Activated CD4-positive, alpha-beta memory T cell treated with anti-CD3 and anti-CD28 coated beads, Interleukin-2, amount 10 ng/mL, durations not matched to agents 7 days and 5 days (primary cell): ENCODE results near the gene PRAC2. TPM values are rescaled to one million over a fixed set of nuclear protein-coding genes. Genes with fewer than 3 reads are reported as not detected.

ENCODE experiments used
- CTCF ChIA-PET: fragments of 350-600 bp; sonication (Branson Sonifier 250); formaldehyde crosslinking; loops from one replicate; lab custom pipeline; 2021; ENCODE audit warnings: antibody characterized with exemption, inconsistent platforms; lab: Charles Lee
- POLR2A ChIA-PET: fragments of 350-600 bp; sonication (Branson Sonifier 250); formaldehyde crosslinking; loops from one replicate; lab custom pipeline; 2021; ENCODE audit warnings: antibody characterized with exemption; lab: Charles Lee
- DNase-seq: peaks from one replicate; pipeline ENCODE4 v3.0.0-alpha.2; 2020
- H3K27ac Mint-ChIP-seq: one replicate; pipeline ENCODE4 v1.8.0; 2021; ENCODE audit warnings: mild to moderate bottlenecking, mixed read lengths
- H3K27me3 Mint-ChIP-seq: one replicate; pipeline ENCODE4 v1.8.0; 2021; ENCODE audit warnings: mixed read lengths
- H3K36me3 Mint-ChIP-seq: one replicate; pipeline ENCODE4 v1.8.0; 2021; ENCODE audit warnings: low read depth, mixed read lengths
- H3K4me1 Mint-ChIP-seq: one replicate; pipeline ENCODE4 v1.8.0; 2021; ENCODE audit warnings: mixed read lengths
- H3K4me3 Mint-ChIP-seq: one replicate; pipeline ENCODE4 v1.8.0; 2021; ENCODE audit warnings: mild to moderate bottlenecking, mixed read lengths
- H3K9me3 Mint-ChIP-seq: one replicate; pipeline ENCODE4 v1.8.0; 2021; ENCODE audit warnings: mixed read lengths
- total RNA-seq, 2 experiments: library from RNA; stranded (reverse); gene quantifications; one replicate each; pipeline ENCODE4 v1.2.3, GENCODE V29; 2021

PRAC2 gene
- total RNA-seq, 2 experiments from 2014 or later: not detected

- no peak overlapping the region for H3K4me3 Mint-ChIP-seq
- no peak overlapping the region for H3K27ac Mint-ChIP-seq
- peaks cover 83% of the 10 kb centered on the region for H3K27me3 Mint-ChIP-seq
- H3K9me3 Mint-ChIP-seq: no peaks in the 10 kb centered on the region
- CTCF ChIA-PET: interaction anchor here (1.5 kb wide), 1 partner anchor 119 kb away, joined by 3 read pairs; no protein-coding TSS in a partner anchor
- no peaks in the 10 kb centered on the region for H3K4me1 Mint-ChIP-seq
- DNase-seq: no peak
- H3K36me3 Mint-ChIP-seq: no peaks in the 10 kb centered on the region
- POLR2A ChIA-PET: no interaction called here
These were observed 31.7 kb downstream of the PRAC2 start for GRCh38 chr17:48754500-48755261.

DNA sequence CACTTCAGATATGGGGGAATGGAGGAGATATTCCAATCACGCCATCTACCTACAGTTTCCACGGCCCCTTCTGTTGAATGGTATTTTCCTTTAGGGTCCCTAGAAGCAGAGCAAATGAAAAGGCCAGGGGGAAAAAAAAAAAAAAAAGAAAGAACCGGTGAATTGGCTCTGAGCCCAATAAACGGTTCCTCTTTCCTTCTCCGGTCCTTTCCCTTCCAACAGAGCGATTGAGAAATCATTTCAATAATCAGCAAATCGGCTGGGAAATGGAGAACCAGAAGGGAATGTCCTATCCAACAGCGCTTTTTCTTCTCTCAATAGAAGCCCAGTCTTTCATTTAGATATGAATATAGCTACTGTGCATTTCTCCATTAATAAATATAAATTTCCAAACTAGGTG lies 32.4 kb downstream of the PRAC2 start:
- H3K4me3 Mint-ChIP-seq: no peak overlapping the region
- peaks cover 78% of the 10 kb centered on the region for H3K27me3 Mint-ChIP-seq
- ChIA-PET POLR2A (no interaction called here), CTCF (interaction anchor here (1.5 to 1.7 kb wide), 2 partner anchors 30 to 119 kb away, joined by 3 to 6 read pairs; no protein-coding TSS in a partner anchor)
- no peaks in the 10 kb centered on the region for H3K36me3 Mint-ChIP-seq
- H3K4me1 Mint-ChIP-seq: no peaks in the 10 kb centered on the region
- DNase-seq: no peak
- H3K9me3 Mint-ChIP-seq: no peaks in the 10 kb centered on the region
- H3K27ac Mint-ChIP-seq: no peak overlapping the region

GRCh38 chr17:48756830-48757251 lies 33.9 kb downstream of the PRAC2 start:
- Mint-ChIP-seq H3K4me3 (no peak overlapping the region), H3K27ac (no peak overlapping the region), H3K9me3 (no peaks in the 10 kb centered on the region), H3K4me1 (no peaks in the 10 kb centered on the region), H3K36me3 (no peaks in the 10 kb centered on the region), H3K27me3 (peaks cover 76% of the 10 kb centered on the region)
- ChIA-PET POLR2A (no interaction called here), CTCF (interaction anchor here (1.7 kb wide), 1 partner anchor 31 kb away, joined by 6 read pairs; no protein-coding TSS in a partner anchor)
- no peak for DNase-seq

DNA sequence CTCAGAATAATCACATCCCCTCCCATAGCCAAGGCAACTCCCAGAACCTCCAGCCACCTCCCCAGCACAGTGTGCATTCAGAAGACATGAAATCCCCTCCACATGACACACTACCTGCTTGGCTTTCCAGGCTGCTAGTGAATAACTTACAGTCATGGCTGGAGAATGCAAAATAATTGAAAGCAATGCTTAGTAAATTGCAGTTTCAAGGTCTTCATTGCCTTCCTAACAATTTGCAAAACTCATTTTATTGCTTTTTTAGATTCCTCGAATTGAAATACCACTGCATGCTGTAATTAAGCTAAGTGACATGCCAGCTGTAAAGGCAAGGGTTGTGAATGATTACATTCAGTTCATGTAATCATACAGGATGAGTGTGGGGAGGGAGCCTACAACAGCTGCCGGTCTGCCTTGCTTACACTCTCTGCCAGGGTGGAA lies 34.6 kb downstream of the PRAC2 start:
- Mint-ChIP-seq H3K9me3 (no peaks in the 10 kb centered on the region), H3K4me1 (no peaks in the 10 kb centered on the region), H3K4me3 (no peak overlapping the region), H3K27ac (no peak overlapping the region), H3K27me3 (peaks cover 75% of the 10 kb centered on the region), H3K36me3 (no peaks in the 10 kb centered on the region)
- CTCF ChIA-PET: interaction anchor here (0.9 to 1.4 kb wide), 3 partner anchors 12 to 275 kb away, joined by 3 to 8 read pairs (median 3); no protein-coding TSS in a partner anchor
- POLR2A ChIA-PET: interaction anchor here (1.0 kb wide), 1 partner anchor 14 kb away, joined by 3 read pairs; no protein-coding TSS in a partner anchor
- DNase-seq: no peak

GRCh38 chr17:48759288-48759687 lies 36.3 kb downstream of the PRAC2 start:
- H3K36me3 Mint-ChIP-seq: no peaks in the 10 kb centered on the region
- DNase-seq: no peak
- CTCF ChIA-PET: no interaction called here
- no peaks in the 10 kb centered on the region for H3K4me1 Mint-ChIP-seq
- no peak overlapping the region for H3K27ac Mint-ChIP-seq
- no peak overlapping the region for H3K4me3 Mint-ChIP-seq
- H3K9me3 Mint-ChIP-seq: no peaks in the 10 kb centered on the region
- H3K27me3 Mint-ChIP-seq: peaks cover 70% of the 10 kb centered on the region
- POLR2A ChIA-PET: no interaction called here

DNA sequence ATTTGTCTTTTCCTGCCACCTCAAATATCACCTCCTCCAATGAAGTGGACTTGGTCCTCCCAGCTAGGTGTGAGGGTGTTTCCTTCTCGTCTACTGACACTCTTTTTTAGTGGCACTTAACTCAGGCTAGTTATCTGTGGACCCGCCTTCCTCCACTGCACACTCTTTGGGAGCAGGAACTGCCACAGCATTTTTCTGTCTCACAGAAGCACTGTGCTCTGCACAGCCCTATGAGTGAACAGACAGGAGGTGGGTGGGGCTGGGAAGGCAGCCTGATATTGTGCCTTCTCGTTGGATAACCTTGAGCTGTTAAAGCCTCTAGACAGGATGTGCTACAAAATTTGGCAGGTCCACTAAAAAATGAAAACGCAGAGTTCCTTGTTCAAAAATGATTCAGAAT lies 37.4 kb downstream of the PRAC2 start:
- no peak overlapping the region for H3K4me3 Mint-ChIP-seq
- no peaks in the 10 kb centered on the region for H3K4me1 Mint-ChIP-seq
- no peak for DNase-seq
- no peaks in the 10 kb centered on the region for H3K9me3 Mint-ChIP-seq
- POLR2A ChIA-PET: no interaction called here
- CTCF ChIA-PET: interaction anchor here (1.2 kb wide), 1 partner anchor 82 kb away, joined by 3 read pairs; no protein-coding TSS in a partner anchor
- H3K36me3 Mint-ChIP-seq: no peaks in the 10 kb centered on the region
- H3K27me3 Mint-ChIP-seq: peaks cover 66% of the 10 kb centered on the region
- no peak overlapping the region for H3K27ac Mint-ChIP-seq

DNA sequence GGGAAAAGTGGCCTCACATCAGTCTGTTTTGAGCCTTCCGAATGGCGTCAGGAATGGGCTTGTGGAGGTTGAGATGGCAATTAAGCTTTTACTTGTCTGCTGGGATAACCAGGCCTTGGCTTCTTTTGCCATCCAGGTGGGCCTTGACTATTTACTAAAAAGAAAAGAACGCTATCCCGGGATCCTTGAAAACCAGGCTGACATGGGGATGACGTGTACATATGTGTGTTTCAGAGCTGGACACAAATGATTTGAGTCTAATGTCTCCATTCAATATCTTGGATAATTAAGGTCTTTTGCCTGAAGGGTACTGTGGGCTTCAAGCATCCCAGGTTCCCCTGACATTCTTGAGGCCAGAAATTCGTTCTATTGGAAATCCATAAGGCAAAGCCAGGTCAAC lies 38.1 kb downstream of the PRAC2 start:
- no peak for DNase-seq
- H3K4me1 Mint-ChIP-seq: no peaks in the 10 kb centered on the region
- H3K9me3 Mint-ChIP-seq: no peaks in the 10 kb centered on the region
- H3K27me3 Mint-ChIP-seq: peaks cover 63% of the 10 kb centered on the region
- no peak overlapping the region for H3K27ac Mint-ChIP-seq
- ChIA-PET POLR2A (no interaction called here), CTCF (interaction anchor here (0.9 to 1.2 kb wide), 4 partner anchors 10 to 123 kb away, joined by 3 read pairs; no protein-coding TSS in a partner anchor)
- H3K4me3 Mint-ChIP-seq: no peak overlapping the region
- no peaks in the 10 kb centered on the region for H3K36me3 Mint-ChIP-seq

DNA sequence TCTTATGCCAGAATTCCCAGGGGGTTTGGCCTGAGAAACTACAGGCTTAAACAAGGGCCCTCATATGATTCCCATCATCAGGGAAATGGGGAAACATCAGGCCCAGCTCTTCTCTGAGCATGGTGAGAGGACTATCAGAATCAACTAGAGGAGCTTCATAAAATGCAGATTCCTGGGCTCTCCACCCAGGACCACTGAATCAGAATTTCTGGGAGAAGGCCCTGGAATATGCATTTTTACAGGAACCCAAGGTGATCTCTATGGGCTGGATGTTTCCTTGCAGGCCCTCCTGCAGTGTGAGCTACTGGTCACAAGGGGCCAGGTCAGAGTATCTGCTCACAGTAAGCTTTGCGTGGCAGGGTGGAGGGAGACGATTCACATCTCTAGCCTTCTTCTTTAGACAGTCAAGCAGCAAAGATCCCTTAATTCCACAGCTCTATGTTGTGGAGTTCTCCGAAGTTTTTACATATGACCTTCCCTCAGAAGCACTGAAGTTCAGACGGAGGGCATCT lies 44.3 kb downstream of the PRAC2 start:
- Mint-ChIP-seq H3K27me3 (peaks cover 55% of the 10 kb centered on the region), H3K4me1 (peaks cover 4% of the 10 kb centered on the region), H3K36me3 (no peaks in the 10 kb centered on the region), H3K9me3 (no peaks in the 10 kb centered on the region), H3K27ac (no peak overlapping the region), H3K4me3 (no peak overlapping the region)
- no peak for DNase-seq
- POLR2A ChIA-PET: no interaction called here
- CTCF ChIA-PET: interaction anchor here (1.1 to 3.4 kb wide), 3 partner anchors 22 to 112 kb away, joined by 3 to 13 read pairs (median 3); no protein-coding TSS in a partner anchor

DNA sequence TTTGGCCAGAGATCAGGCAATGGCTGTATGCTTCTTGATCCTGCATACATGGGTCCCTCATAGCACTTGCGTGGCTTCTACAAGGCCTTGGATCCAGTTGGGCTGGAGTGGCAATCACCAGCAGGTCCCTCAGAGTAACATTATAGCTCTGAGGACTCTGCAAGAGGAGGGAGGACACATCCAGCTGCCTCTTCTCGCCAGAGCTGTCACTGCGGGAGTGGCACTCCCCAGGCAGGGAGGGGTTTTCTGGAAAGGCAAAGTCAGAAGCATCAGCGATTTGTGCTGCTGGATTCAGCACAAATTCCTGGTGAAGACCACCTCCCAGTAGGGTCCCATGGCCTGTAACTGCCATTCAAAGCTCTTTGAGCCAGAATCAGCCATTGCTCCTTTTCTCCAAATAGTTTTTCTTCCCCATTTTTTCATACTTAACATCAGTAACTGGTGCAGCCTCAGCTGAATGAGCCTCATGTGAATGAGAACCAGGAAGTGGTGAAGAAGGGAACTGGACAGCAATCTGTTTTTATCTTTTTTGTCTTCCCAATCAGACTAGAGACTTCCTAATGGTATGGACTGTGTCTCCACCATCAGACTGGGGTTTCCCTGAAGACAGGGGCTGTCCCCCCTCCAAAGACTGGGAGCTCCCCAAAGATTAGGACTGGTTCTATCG lies 46.2 kb downstream of the PRAC2 start:
- ChIA-PET CTCF (interaction anchor here (1.0 to 3.4 kb wide), 2 partner anchors 45 to 90 kb away, joined by 3 to 13 read pairs; no protein-coding TSS in a partner anchor), POLR2A (interaction anchor here (1.1 kb wide), 1 partner anchor 43 kb away, joined by 3 read pairs; no protein-coding TSS in a partner anchor)
- no peak overlapping the region for H3K27ac Mint-ChIP-seq
- H3K27me3 Mint-ChIP-seq: peaks cover 51% of the 10 kb centered on the region
- H3K4me1 Mint-ChIP-seq: peaks cover 4% of the 10 kb centered on the region
- no peaks in the 10 kb centered on the region for H3K9me3 Mint-ChIP-seq
- H3K36me3 Mint-ChIP-seq: no peaks in the 10 kb centered on the region
- DNase-seq: no peak
- no peak overlapping the region for H3K4me3 Mint-ChIP-seq

DNA sequence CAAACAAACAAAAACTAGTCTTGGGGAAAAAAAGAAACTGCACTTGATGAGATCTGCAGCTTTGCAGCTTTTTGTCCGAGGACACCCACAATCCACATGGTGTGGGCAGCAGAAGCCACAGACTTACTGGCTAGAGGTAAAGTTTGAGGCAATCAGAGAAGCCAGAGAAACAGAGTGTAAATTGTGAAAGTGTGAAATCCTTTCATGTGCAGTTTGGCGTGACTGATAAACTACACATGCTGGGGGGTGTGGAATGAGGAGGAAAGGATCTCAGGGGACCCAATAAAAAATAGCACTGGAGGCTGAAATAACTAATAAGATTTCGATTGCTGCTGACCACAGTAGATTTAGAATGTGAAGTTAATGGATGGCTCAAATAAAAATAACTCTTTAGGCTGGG lies 48.0 kb downstream of the PRAC2 start:
- Mint-ChIP-seq H3K27me3 (peaks cover 53% of the 10 kb centered on the region), H3K27ac (no peak overlapping the region), H3K4me1 (peaks cover 4% of the 10 kb centered on the region), H3K4me3 (no peak overlapping the region), H3K36me3 (no peaks in the 10 kb centered on the region), H3K9me3 (no peaks in the 10 kb centered on the region)
- POLR2A ChIA-PET: no interaction called here
- DNase-seq: no peak
- CTCF ChIA-PET: no interaction called here

- Mint-ChIP-seq H3K9me3 (no peaks in the 10 kb centered on the region), H3K27ac (no peak overlapping the region), H3K4me1 (peaks cover 4% of the 10 kb centered on the region), H3K27me3 (peaks cover 43% of the 10 kb centered on the region), H3K36me3 (no peaks in the 10 kb centered on the region), H3K4me3 (no peak overlapping the region)
- no peak for DNase-seq
- ChIA-PET CTCF (interaction anchor here (1.1 kb wide), 1 partner anchor 95 kb away, joined by 3 read pairs; no protein-coding TSS in a partner anchor), POLR2A (no interaction called here)
These were observed 50.3 kb downstream of the PRAC2 start for GRCh38 chr17:48773245-48773644.
